Measurements from ENCODE around the gene OR2T34. TPM values are rescaled to one million over a fixed set of nuclear protein-coding genes. Genes with fewer than 3 reads are reported as not detected.
"Not testable (repeated sequence)": the region's sequence is repeated elsewhere in the genome, so short reads cannot be mapped to it uniquely, and the experiment has no call there.

OR2T34 gene, protein sequence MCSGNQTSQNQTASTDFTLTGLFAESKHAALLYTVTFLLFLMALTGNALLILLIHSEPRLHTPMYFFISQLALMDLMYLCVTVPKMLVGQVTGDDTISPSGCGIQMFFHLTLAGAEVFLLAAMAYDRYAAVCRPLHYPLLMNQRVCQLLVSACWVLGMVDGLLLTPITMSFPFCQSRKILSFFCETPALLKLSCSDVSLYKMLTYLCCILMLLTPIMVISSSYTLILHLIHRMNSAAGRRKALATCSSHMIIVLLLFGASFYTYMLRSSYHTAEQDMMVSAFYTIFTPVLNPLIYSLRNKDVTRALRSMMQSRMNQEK
- total RNA-seq = not detected

DNA sequence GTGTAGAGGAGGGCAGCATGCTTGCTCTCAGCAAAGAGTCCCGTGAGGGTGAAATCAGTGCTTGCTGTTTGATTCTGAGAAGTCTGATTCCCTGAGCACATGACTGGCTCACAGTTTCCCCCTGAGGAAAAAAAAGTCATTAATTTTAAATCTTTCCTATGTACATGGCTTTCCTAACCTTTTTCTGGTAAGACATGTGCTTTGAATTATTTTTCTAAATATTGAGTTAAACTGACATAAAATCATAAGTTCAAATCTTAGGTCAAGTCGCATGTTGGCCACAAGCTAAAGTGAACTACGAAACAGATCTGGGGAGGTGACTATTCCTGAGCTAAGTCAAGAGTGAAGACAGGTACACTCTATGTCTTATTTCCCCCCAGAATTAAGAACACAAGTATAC, at the start of gene OR2T34:
TSS of gene OR2T34 (minus strand) at position 101 of the 400 bp plus-strand sequence. CDS start at position 101, 0 bp downstream.
- not testable (repeated sequence) for FAIRE-seq; DNase-seq (ENCODE audit: low spot score in 2 of 2)

- peak in 1 of 2 donors; percentile 13 for DNase-seq (ENCODE audit: low spot score in 2 of 2)
- peak; percentile 66 for FAIRE-seq
Measured at GRCh38 chr1:248622570-248623001, 48.0 kb upstream of the OR2T34 start.

- DNase-seq (ENCODE audit: low spot score in 2 of 2) (no peak), FAIRE-seq (no peak)
Measured at GRCh38 chr1:248621770-248622169, 47.2 kb upstream of the OR2T34 start.

GRCh38 chr1:248618878-248619277, 44.3 kb upstream of the OR2T34 start:
- FAIRE-seq (no peak), DNase-seq (ENCODE audit: low spot score in 2 of 2) (no peak)

- DNase-seq (ENCODE audit: low spot score in 2 of 2) = no peak
- FAIRE-seq = no peak
Measured at GRCh38 chr1:248618119-248618518, 43.6 kb upstream of the OR2T34 start.

DNA sequence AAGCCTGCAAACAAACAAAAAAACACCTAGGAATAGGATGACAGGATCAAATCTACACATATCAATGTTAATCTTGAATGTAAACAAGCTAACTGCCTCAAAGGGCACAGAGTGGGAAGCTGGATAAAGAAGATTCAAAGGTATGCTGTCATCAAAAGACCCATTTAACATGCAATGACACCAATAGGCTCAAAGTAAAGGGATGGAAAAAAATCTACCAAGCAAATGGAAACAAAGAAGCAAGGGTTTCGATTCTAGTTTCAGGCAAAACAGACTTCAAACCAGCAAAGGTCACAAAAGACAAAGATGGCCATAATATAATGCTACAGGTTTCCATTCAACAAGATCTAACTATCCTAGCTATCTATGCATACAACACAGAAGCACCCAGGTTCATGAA, 39.2 kb upstream of the OR2T34 start:
- FAIRE-seq = no peak
- DNase-seq (ENCODE audit: low spot score in 2 of 2) = no peak

- FAIRE-seq (no peak), DNase-seq (ENCODE audit: low spot score in 2 of 2) (no peak)
Measured at GRCh38 chr1:248611883-248612414, 37.4 kb upstream of the OR2T34 start.

GRCh38 chr1:248610301-248610700, 35.7 kb upstream of the OR2T34 start:
- FAIRE-seq = no peak

DNA sequence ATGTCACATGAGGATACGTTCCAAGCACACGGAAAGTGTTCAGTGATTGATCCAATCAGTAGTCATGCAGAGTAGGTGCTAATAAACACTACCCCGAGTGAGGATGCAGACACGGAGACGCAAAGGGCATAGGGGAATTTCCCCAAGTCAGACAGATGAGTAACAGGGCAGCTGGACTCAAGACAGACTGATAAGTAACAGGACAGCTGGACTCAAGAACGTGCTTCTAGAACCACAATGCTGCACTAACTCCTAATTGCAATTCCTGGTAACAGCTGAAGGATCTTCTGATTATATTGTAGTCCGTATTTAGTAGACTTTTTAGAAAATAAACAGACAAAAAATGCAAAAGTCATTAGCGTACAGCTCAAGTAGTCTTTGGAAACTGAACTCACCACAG, 24.8 kb upstream of the OR2T34 start:
- FAIRE-seq = no peak
- DNase-seq (ENCODE audit: low spot score in 2 of 2) = no peak

More at GRCh38 chr1:248610301-248610700, 35.7 kb upstream of the OR2T34 start:
- no peak for DNase-seq (ENCODE audit: low spot score in 2 of 2)

GRCh38 chr1:248597589-248597988, 23.0 kb upstream of the OR2T34 start, which contains the start of gene OR2T10:
Gene OR2T10, minus strand, starts transcription at chr1:248597700. Its CDS starts 3,932 bp downstream, at chr1:248593768.
- FAIRE-seq (no peak), DNase-seq (ENCODE audit: low spot score in 2 of 2) (no peak)

DNA sequence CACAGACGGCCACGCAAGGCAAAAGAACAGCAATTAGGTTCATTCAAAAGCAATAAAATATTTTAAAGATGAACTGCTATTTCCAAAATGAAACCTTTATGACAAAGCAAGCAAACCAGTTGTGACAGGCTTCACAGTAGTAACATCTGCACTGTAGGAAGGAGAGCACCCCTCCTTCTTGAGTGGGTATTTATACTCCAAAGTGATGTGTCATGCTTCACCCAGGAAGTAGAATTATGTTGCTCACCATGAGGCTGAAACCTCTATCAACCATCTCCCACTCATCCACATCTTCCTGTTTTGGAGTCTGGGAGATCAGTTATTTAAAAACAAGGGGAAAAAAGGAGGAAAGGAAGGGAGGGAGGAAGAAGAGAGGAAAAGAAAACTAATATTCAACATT, 22.1 kb upstream of the OR2T34 start:
- no peak for FAIRE-seq

DNA sequence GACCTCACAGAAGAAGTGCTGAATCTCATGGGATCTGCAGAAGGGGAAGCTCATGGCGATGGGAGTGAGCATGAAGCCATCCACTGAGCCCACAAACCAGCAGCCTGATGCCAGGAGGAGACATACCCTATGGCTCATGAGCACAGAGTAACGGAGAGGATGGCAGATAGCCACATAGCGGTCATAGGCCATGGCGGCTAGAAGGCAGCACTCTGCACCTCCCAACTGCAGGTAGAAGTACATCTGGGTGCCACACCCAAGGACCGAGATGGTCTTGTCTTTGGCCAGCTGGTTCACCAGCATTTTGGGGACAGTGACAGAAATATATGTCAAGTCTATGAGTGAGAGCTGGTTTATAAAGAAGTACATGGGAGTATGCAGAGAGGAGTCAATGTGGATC, 18.7 kb upstream of the OR2T34 start:
- DNase-seq (ENCODE audit: low spot score in 2 of 2) (no peak), FAIRE-seq (no peak)

More for the DNA sequence above, 22.1 kb upstream of the OR2T34 start:
- DNase-seq (ENCODE audit: low spot score in 2 of 2) = no peak

GRCh38 chr1:248592655-248593054, 18.1 kb upstream of the OR2T34 start:
- no peak for FAIRE-seq
- DNase-seq (ENCODE audit: low spot score in 2 of 2) = no peak

DNA sequence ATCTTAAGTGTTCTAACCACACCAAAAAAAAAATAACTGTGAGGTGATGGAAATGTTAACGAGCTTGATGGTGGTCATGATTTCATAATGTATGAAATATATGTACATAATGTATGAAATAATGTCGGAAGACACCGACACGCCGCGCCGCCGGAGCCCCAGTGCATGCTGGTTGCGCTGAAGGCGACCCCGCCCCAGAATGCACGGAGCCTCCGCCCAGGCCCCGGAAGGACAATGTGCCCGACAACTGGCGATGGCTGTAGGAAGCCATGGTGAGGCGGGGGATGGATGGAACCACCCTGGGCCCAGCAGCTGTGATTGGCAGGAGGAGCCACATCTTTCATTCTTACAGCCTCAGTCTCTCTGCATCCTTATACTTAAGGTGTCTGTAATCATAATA, 15.5 kb upstream of the OR2T34 start:
- DNase-seq (ENCODE audit: low spot score in 2 of 2) (no peak), FAIRE-seq (no peak)

DNA sequence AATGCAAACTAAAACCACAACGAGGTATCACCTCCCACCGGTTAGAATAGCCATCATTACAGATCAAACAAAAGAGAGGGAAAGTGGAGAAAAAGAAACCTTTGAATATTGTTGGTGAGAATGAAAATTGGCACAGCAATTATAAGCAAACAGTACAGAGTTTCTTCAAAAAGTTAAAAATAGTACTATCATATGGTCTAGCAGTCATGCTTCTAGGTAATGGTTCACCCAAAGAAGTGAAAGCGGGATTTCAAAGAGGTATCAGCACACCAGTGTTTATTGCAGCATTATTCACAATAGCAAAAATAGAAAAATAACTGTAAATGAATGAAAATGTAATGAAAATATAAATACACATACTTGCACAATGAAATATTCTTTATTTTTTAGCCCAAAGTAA, 14.8 kb upstream of the OR2T34 start:
- DNase-seq (ENCODE audit: low spot score in 2 of 2) (no peak), FAIRE-seq (no peak)

DNA sequence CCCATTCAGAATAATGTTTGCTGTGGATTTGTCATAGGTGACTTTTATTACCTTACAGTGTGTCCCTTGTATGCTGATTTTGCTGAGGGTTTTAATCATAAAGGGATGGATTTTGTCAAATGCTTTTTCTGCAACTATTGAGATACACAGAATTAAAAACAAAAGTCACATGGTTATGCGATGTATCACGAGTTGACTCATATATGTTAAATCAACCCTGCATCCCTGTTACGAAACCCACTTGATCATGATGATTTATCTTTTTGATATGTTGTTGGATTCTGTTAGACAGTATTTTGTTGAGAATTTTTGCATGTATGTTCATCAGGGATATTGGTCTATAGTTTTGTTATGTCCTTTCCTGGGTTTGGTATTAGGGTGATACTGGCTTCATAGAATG, 10.7 kb upstream of the OR2T34 start:
- FAIRE-seq (no peak), DNase-seq (ENCODE audit: low spot score in 2 of 2) (no peak)

DNA sequence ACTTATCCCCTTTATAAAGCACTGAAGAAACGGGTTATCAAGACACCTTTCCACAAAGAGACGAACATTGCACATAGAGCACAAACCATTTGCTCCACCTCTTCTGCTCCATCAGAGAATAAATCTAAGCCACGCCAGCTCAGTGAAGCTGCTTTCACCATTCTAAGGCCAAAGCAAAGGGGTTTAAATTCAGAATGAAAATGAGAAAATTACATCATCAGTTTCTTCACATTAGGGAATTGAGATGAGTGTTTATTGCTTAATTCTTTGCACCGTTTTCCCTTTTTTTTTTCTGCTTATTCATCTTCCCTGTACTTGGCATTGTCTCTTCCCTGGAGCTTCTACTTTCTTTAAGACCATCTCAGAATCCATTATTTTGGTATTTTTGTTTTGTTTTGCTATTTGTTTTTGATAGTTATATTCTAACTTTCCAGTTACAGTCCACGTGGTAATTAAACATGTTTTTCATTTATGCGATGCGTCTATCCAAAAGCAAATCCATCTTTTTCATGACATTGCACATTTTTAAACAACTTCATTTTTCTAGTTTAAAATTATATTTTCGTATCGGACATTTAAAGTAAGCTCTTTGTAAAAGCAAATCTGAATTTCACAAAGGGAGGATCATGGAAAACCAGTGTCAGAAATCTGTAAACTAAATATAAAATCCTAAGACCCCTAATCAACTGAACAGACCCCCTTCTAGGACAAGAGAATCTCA, 1.9 kb upstream of the OR2T34 start:
- FAIRE-seq (no peak), DNase-seq (ENCODE audit: low spot score in 2 of 2) (no peak)

- FAIRE-seq; DNase-seq (ENCODE audit: low spot score in 2 of 2): not testable (repeated sequence)
Measured at GRCh38 chr1:248573856-248574255, 701 bp downstream of the OR2T34 start.

- FAIRE-seq; DNase-seq (ENCODE audit: low spot score in 2 of 2): not testable (repeated sequence)
Measured at GRCh38 chr1:248572049-248572448, 2.5 kb downstream of the OR2T34 start.

- DNase-seq (ENCODE audit: low spot score in 2 of 2); FAIRE-seq: not testable (repeated sequence)
Measured at GRCh38 chr1:248570811-248571210, 3.7 kb downstream of the OR2T34 start.

DNA sequence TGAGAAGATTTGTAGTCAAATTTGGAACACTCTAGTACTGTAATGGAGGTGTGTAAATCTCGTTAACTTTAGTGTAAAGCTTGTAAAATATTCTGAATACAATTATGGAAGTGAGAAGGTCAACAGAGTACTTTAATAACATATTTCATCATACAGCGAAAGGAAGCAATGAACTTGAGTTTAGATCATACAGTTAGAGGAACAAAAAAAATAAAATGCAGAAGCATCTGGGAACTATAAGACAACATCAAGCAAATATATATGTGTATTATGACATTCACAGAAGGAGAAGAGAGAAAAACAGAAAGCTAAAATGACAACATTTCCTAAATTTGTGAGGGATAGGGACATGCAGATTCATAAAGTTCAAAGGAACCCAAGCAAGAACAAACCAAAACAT, 5.5 kb downstream of the OR2T34 start:
- peak; percentile 70 for FAIRE-seq
- DNase-seq (ENCODE audit: low spot score in 2 of 2) = not testable (repeated sequence)

Data from frontal cortex (tissue), 4 donors.